WTC11 (cell line): Measurements from ENCODE around the gene POU2F1. TPM values are rescaled to one million over a fixed set of nuclear protein-coding genes. Genes with fewer than 3 reads are reported as not detected.

Experiments
- ATAC-seq: fragments of 200-7000 bp; cut with Tn5 transposase; 2 replicates; pipeline ENCODE4 v1.10.0; 2021; ENCODE audit warnings: mild to moderate bottlenecking, moderate library complexity
- CTCF ChIA-PET: fragments of 300-600 bp; sonication (Branson Sonifier 250); formaldehyde crosslinking; loops from one replicate; lab custom pipeline; 2021; ENCODE audit warnings: antibody characterized with exemption; lab: Charles Lee
- POLR2A ChIA-PET: fragments of 350-600 bp; sonication (Branson Sonifier 250); formaldehyde crosslinking; loops from one replicate; lab custom pipeline; 2021; ENCODE audit warnings: antibody characterized with exemption; lab: Charles Lee
- DNase-seq: peaks from one replicate; pipeline ENCODE4 v3.0.0; 2021; ENCODE audit warnings: low spot score
- H3K27ac Mint-ChIP-seq: 2 replicates; pipeline ENCODE4 v1.8.0; 2021; ENCODE audit warnings: mixed read lengths
- H3K27me3 Mint-ChIP-seq: 2 replicates; pipeline ENCODE4 v1.8.0; 2021; ENCODE audit warnings: low read depth, mild to moderate bottlenecking, moderate library complexity, mixed read lengths
- H3K36me3 Mint-ChIP-seq: 2 replicates; pipeline ENCODE4 v1.8.0; 2021; ENCODE audit warnings: mixed read lengths
- H3K4me1 Mint-ChIP-seq: 2 replicates; pipeline ENCODE4 v1.8.0; 2022; ENCODE audit warnings: mixed read lengths
- H3K4me3 Mint-ChIP-seq: 2 replicates; pipeline ENCODE4 v1.8.0; 2021; ENCODE audit warnings: mild to moderate bottlenecking, moderate library complexity, mixed read lengths
- H3K9me3 Mint-ChIP-seq: 2 replicates; pipeline ENCODE4 v1.8.0; 2021; ENCODE audit warnings: mixed read lengths
- CREM ChIP-seq: sonication (generic); formaldehyde crosslinking; IDR thresholded peaks from 2 replicates; pipeline ENCODE4 v1.8.1; 2022; ENCODE audit warnings: mild to moderate bottlenecking, missing genetic modification reagents, moderate library complexity
- E2F5 ChIP-seq: sonication (generic); formaldehyde crosslinking; IDR thresholded peaks from 2 replicates; pipeline ENCODE4 v1.8.1; 2022; ENCODE audit warnings: mild to moderate bottlenecking, moderate library complexity, missing genetic modification reagents
- FOXP4 ChIP-seq: sonication (generic); formaldehyde crosslinking; IDR thresholded peaks from 2 replicates; pipeline ENCODE4 v1.8.0; 2022; ENCODE audit warnings: mild to moderate bottlenecking, missing genetic modification reagents
- HMGA2 ChIP-seq: fragments of 250-450 bp; sonication (Bioruptor Pico); IDR thresholded peaks from 2 replicates; pipeline ENCODE4 v1.4.0; 2021; ENCODE audit warnings: mild to moderate bottlenecking, moderate library complexity
- MXD4 ChIP-seq: fragments of 250-450 bp; sonication (Bioruptor Pico); IDR thresholded peaks from 2 replicates; pipeline ENCODE4 v1.8.0; 2021; ENCODE audit warnings: mild to moderate bottlenecking, moderate library complexity, borderline replicate concordance
- MYBL2 ChIP-seq: sonication (generic); formaldehyde crosslinking; IDR thresholded peaks from 2 replicates; pipeline ENCODE4 v1.8.1; 2023; ENCODE audit warnings: mild to moderate bottlenecking, moderate library complexity, missing genetic modification reagents
- NFE2L1 ChIP-seq: sonication (generic); formaldehyde crosslinking; IDR thresholded peaks from 2 replicates; pipeline ENCODE4 v1.8.1; 2023; ENCODE audit warnings: missing genetic modification reagents
- NFYB ChIP-seq: sonication (generic); formaldehyde crosslinking; conservative IDR thresholded peaks from 2 replicates; pipeline ENCODE4 v1.8.0; 2022; ENCODE audit warnings: low read depth, missing genetic modification reagents
- STAT6 ChIP-seq: sonication (generic); formaldehyde crosslinking; conservative IDR thresholded peaks from 2 replicates; pipeline ENCODE4 v1.8.1; 2023; ENCODE audit warnings: mild to moderate bottlenecking, low read depth, missing genetic modification reagents, moderate library complexity
- ZBTB43 ChIP-seq: sonication (generic); formaldehyde crosslinking; IDR thresholded peaks from 2 replicates; pipeline ENCODE4 v1.8.1; 2023; ENCODE audit warnings: mild to moderate bottlenecking, missing genetic modification reagents
- ZNF232 ChIP-seq: sonication (generic); formaldehyde crosslinking; IDR thresholded peaks from 2 replicates; pipeline ENCODE4 v1.8.0; 2022; ENCODE audit warnings: mild to moderate bottlenecking, missing genetic modification reagents
- ZNF281 ChIP-seq: sonication (generic); formaldehyde crosslinking; IDR thresholded peaks from 2 replicates; pipeline ENCODE4 v1.8.0; 2023; ENCODE audit warnings: mild to moderate bottlenecking, missing genetic modification reagents
- ZNF317 ChIP-seq: sonication (generic); formaldehyde crosslinking; IDR thresholded peaks from 2 replicates; pipeline ENCODE4 v1.8.1; 2023; ENCODE audit warnings: low read depth, mild to moderate bottlenecking, moderate library complexity, missing genetic modification reagents, borderline replicate concordance
- ZNF396 ChIP-seq: fragments of 250-450 bp; sonication (Bioruptor Pico); IDR thresholded peaks from 2 replicates; pipeline ENCODE4 v1.8.0; 2021; ENCODE audit warnings: mild to moderate bottlenecking, moderate library complexity, borderline replicate concordance
- ZNF416 ChIP-seq: fragments of 250-450 bp; sonication (Bioruptor Pico); IDR thresholded peaks from 2 replicates; pipeline ENCODE4 v1.9.0; 2021; ENCODE audit warnings: mild to moderate bottlenecking, inconsistent platforms
- total RNA-seq: library from RNA; stranded (reverse); gene quantifications from 3 replicates; pipeline ENCODE4 v1.2.3, GENCODE V29; 2021

POU2F1 gene
- total RNA-seq, 1 experiment from 2014 or later = 51.3 TPM

- TF ChIP-seq FOXP4 (CRISPR knock-in tag) = no peak
Observed at GRCh38 chr1:167332503-167332902, 111.8 kb downstream of the POU2F1 start (continued).

- Mint-ChIP-seq H3K4me3 (no peak overlapping the region), H3K9me3 (peaks cover 3% of the 10 kb centered on the region), H3K27ac (no peak overlapping the region), H3K36me3 (peaks cover 19% of the 10 kb centered on the region), H3K27me3 (no peaks in the 10 kb centered on the region), H3K4me1 (peaks cover 50% of the 10 kb centered on the region)
- ChIA-PET CTCF (interaction anchor here (1.0 to 1.3 kb wide), 3 partner anchors 10 to 423 kb away, joined by 3 to 9 read pairs (median 5); no protein-coding TSS in a partner anchor), POLR2A (no interaction called here)
- no peak for DNase-seq
- ATAC-seq = no peak
- no peak for TF ChIP-seq ZNF317 (CRISPR knock-in tag)
- TF ChIP-seq ZNF281 = no peak
- no peak for TF ChIP-seq ZNF396 (CRISPR knock-in tag)
- TF ChIP-seq NFE2L1 (CRISPR knock-in tag) = no peak
- TF ChIP-seq ZBTB43 = no peak
- no peak for TF ChIP-seq MXD4 (CRISPR knock-in tag)
- no peak for TF ChIP-seq MYBL2
Observed at GRCh38 chr1:167333124-167333523, 112.4 kb downstream of the POU2F1 start.

GRCh38 chr1:167333703-167334102 is 113.0 kb downstream of the POU2F1 start:
- no peak overlapping the region for H3K4me3 Mint-ChIP-seq

More at GRCh38 chr1:167333703-167334102, 113.0 kb downstream of the POU2F1 start:
- H3K36me3 Mint-ChIP-seq = peaks cover 25% of the 10 kb centered on the region
- peaks cover 9% of the 10 kb centered on the region for H3K9me3 Mint-ChIP-seq
- peaks cover 44% of the 10 kb centered on the region for H3K4me1 Mint-ChIP-seq
- no peak for DNase-seq
- POLR2A ChIA-PET = interaction anchor here (0.7 kb wide), 1 partner anchor 1424 kb away, joined by 7 read pairs; no protein-coding TSS in a partner anchor
- H3K27me3 Mint-ChIP-seq = no peaks in the 10 kb centered on the region
- CTCF ChIA-PET = interaction anchor here (1.0 to 1.3 kb wide), 2 partner anchors 66 to 423 kb away, joined by 3 to 9 read pairs; no protein-coding TSS in a partner anchor
- no peak for TF ChIP-seq HMGA2 (CRISPR knock-in tag)
- no peak for TF ChIP-seq NFYB (CRISPR knock-in tag)
- TF ChIP-seq CREM = no peak
- no peak for TF ChIP-seq STAT6
- TF ChIP-seq E2F5 (CRISPR knock-in tag) = no peak
- no peak for TF ChIP-seq ZNF416 (CRISPR knock-in tag)
- no peak for TF ChIP-seq ZNF232 (CRISPR knock-in tag)
- TF ChIP-seq, all 79 proteins: peak for 0
- ATAC-seq = no peak
- H3K27ac Mint-ChIP-seq = no peak overlapping the region; the same call in 1 of the 2 replicates
